HG02885 (cell line): ENCODE results near the gene DCP1A.
"Not testable (repeated sequence)": the region's sequence is repeated elsewhere in the genome, so short reads cannot be mapped to it uniquely, and the experiment has no call there.

ENCODE experiments used
- ATAC-seq: cut with Tn5 transposase; IDR thresholded peaks from one replicate; pipeline ENCODE4 v1.9.1; 2021; ENCODE audit warnings: mild to moderate bottlenecking; ENCODE audit not compliant: unreplicated experiment, poor library complexity

The DCP1A gene

GRCh38 chr3:53269888-53270880, 77.2 kb downstream of the DCP1A start:
- ATAC-seq = peak; percentile 40

- not testable (repeated sequence) for ATAC-seq
Measured at GRCh38 chr3:53269193-53269592, 78.2 kb downstream of the DCP1A start.

GRCh38 chr3:53267766-53268165, 79.6 kb downstream of the DCP1A start:
- ATAC-seq = no peak

GRCh38 chr3:53264718-53265117, 82.6 kb downstream of the DCP1A start:
- ATAC-seq = no peak

GRCh38 chr3:53263907-53264306, 83.4 kb downstream of the DCP1A start:
- ATAC-seq = no peak

- ATAC-seq = no peak
Measured at GRCh38 chr3:53261712-53262111, 85.6 kb downstream of the DCP1A start.

GRCh38 chr3:53260286-53260785, 87.0 kb downstream of the DCP1A start:
- no peak for ATAC-seq

- no peak for ATAC-seq
Measured at GRCh38 chr3:53259427-53260259, 87.7 kb downstream of the DCP1A start.

- no peak for ATAC-seq
Measured at GRCh38 chr3:53258600-53259426, 88.5 kb downstream of the DCP1A start.

GRCh38 chr3:53257465-53257864, 89.9 kb downstream of the DCP1A start:
- no peak for ATAC-seq

GRCh38 chr3:53256704-53257055, 90.7 kb downstream of the DCP1A start:
- ATAC-seq = no peak

- peak; percentile 65 for ATAC-seq
Measured at GRCh38 chr3:53255775-53256703, 91.3 kb downstream of the DCP1A start, which contains the start of gene TKT. TSS of gene TKT (minus strand) at chr3:53256022. CDS start at chr3:53255942, 80 bp downstream.

GRCh38 chr3:53255423-53255774, 91.9 kb downstream of the DCP1A start:
- ATAC-seq = peak; percentile 45

GRCh38 chr3:53254509-53255422, 92.6 kb downstream of the DCP1A start:
- ATAC-seq = peak; percentile 55

- no peak for ATAC-seq
Measured at GRCh38 chr3:53253707-53254508, 93.4 kb downstream of the DCP1A start.

- not testable (repeated sequence) for ATAC-seq
Measured at GRCh38 chr3:53252947-53253322, 94.4 kb downstream of the DCP1A start.
